ENCODE measurements around the gene OR52N5. TPM values are rescaled to one million over a fixed set of nuclear protein-coding genes. Genes with fewer than 3 reads are reported as not detected.

OR52N5 gene
- total and polyA plus RNA-seq, 10 donors: not detected

DNA sequence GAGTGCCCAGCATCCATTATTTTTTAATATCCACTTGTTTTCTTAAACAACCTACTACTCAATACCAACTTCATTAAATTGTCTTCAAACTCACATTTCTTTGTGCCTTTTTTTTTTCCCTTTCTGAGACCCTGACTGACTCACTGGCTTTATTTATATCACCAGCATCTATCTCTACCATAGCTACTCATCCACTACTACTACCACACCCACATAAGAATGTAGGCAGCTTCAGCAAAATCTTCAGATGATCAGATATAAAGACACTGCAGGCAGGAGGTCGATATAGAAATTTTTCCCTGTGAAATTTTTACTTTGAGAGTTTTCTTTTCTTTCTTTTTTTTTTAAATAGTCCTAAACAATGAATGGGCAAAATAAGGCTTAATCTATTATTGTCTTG is 44.7 kb downstream of the OR52N5 start:
- 46 to 73% (median 61%) methylated on average over 1 of the region's 1 CpG for WGBS, 5 donors
- no peak overlapping the region for H3K27ac ChIP-seq
- no peak overlapping the region for H3K4me3 ChIP-seq
- no peaks in the 10 kb centered on the region for H3K4me1 ChIP-seq
- TF ChIP-seq POLR2AphosphoS5 (IDR thresholded peaks at IDR 0.05) (no peak), POLR2A (IDR thresholded peaks at IDR 0.05) (no peak)
- TF ChIP-seq, protein P1, sequence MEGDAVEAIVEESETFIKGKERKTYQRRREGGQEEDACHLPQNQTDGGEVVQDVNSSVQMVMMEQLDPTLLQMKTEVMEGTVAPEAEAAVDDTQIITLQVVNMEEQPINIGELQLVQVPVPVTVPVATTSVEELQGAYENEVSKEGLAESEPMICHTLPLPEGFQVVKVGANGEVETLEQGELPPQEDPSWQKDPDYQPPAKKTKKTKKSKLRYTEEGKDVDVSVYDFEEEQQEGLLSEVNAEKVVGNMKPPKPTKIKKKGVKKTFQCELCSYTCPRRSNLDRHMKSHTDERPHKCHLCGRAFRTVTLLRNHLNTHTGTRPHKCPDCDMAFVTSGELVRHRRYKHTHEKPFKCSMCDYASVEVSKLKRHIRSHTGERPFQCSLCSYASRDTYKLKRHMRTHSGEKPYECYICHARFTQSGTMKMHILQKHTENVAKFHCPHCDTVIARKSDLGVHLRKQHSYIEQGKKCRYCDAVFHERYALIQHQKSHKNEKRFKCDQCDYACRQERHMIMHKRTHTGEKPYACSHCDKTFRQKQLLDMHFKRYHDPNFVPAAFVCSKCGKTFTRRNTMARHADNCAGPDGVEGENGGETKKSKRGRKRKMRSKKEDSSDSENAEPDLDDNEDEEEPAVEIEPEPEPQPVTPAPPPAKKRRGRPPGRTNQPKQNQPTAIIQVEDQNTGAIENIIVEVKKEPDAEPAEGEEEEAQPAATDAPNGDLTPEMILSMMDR (IDR thresholded peaks at IDR 0.05 in 8 of 11, conservative IDR thresholded peaks at IDR 0.05 in 3 of 11): no peak
- H3K9me3 ChIP-seq: peaks cover 0 to 25% (median 16%) of the 10 kb centered on the region in 8 donors
- intact Hi-C loops (cut with DNase I; ENCODE audit: low total_unique reads): no loop called here
- H3K36me3 ChIP-seq: peaks cover 0 to 8% (median 0%) of the 10 kb centered on the region in 6 donors
- no peaks in the 10 kb centered on the region for H3K27me3 ChIP-seq (replicated peaks in 1 of 7)
- no peak for DNase-seq

DNA sequence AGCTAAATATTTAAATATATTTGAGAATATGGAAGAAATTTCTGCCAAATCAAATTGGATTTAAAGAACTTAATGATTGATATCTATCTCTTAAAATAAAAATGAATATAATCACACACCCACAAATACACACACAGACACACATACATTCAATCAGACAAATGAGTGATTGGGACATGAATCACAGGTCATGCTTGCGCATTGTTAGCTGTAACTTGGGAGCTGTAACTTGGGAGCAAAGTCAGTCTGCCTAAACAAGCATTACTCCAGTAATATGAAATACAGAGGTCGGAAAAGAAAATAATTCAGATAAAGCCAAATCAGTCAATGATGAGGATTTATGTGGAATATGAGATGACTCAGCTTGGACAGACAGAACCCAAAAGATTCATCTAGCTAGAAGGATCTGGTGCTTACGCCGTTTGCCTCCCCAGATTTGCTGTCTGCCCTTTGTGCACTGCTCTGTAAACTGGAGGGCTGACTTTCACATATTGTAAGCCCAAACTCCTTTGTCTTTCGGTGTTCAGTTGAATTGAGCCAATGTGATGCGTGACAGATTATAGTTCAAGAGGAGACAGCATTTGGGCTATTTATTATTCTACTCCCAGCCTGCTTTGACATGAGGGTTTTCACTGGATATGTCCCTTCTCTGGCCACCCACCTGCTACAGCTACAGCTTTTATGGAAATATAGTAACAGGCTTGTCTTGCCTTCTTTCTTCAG is 45.3 kb downstream of the OR52N5 start:
- intact Hi-C loops (cut with DNase I; ENCODE audit: low total_unique reads): no loop called here
- DNase-seq: no peak
- Histone ChIP-seq H3K9me3 (peaks cover 0 to 24% (median 16%) of the 10 kb centered on the region in 8 donors), H3K27ac (no peak overlapping the region), H3K27me3 (replicated peaks in 1 of 7) (no peaks in the 10 kb centered on the region), H3K36me3 (peaks cover 0 to 8% (median 0%) of the 10 kb centered on the region in 6 donors), H3K4me3 (no peak overlapping the region), H3K4me1 (no peaks in the 10 kb centered on the region)
- TF ChIP-seq POLR2A (IDR thresholded peaks at IDR 0.05) (no peak), POLR2AphosphoS5 (IDR thresholded peaks at IDR 0.05) (no peak)
- TF ChIP-seq, protein P1 (IDR thresholded peaks at IDR 0.05 in 8 of 11, conservative IDR thresholded peaks at IDR 0.05 in 3 of 11): no peak
- WGBS, 5 donors: 83 to 93% (median 88%) methylated on average over 6 of the region's 6 CpGs

DNA sequence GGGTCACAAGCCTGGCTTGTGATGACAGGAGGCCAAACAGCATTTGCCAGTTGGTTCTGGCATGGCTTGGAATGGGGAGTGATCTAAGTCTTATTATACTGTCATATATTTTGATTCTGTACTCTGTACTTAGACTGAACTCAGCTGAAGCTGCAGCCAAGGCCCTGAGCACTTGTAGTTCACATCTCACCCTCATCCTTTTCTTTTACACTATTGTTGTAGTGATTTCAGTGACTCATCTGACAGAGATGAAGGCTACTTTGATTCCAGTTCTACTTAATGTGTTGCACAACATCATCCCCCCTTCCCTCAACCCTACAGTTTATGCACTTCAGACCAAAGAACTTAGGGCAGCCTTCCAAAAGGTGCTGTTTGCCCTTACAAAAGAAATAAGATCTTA is 46.1 kb downstream of the OR52N5 start:
- Histone ChIP-seq H3K27ac (no peak overlapping the region), H3K4me1 (no peaks in the 10 kb centered on the region), H3K9me3 (peaks cover 0 to 17% (median 10%) of the 10 kb centered on the region in 8 donors), H3K36me3 (peaks cover 0 to 8% (median 0%) of the 10 kb centered on the region in 6 donors), H3K27me3 (replicated peaks in 1 of 7) (no peaks in the 10 kb centered on the region), H3K4me3 (no peak overlapping the region)
- intact Hi-C loops (cut with DNase I; ENCODE audit: low total_unique reads): no loop called here
- no peak for DNase-seq
- TF ChIP-seq, protein P1 (IDR thresholded peaks at IDR 0.05 in 8 of 11, conservative IDR thresholded peaks at IDR 0.05 in 3 of 11): no peak
- TF ChIP-seq POLR2AphosphoS5 (IDR thresholded peaks at IDR 0.05) (no peak), POLR2A (IDR thresholded peaks at IDR 0.05) (no peak)

DNA sequence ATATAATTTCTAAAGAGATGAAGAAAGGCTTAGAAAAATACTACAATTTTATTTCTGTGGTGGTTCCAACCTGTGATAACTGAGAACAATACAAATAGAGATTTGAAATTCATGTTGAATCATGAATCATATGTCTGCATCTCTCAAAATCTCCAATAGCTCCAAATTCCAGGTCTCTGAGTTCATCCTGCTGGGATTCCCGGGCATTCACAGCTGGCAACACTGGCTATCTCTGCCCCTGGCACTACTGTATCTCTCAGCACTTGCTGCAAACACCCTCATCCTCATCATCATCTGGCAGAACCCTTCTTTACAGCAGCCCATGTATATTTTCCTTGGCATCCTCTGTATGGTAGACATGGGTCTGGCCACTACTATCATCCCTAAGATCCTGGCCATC is 46.8 kb downstream of the OR52N5 start, which contains the start of gene OR56B1:
TSS of gene OR56B1 (plus strand) at position 53 of the 400 bp plus-strand sequence. CDS start at position 122, 69 bp downstream.
- WGBS, 5 donors: 79 to 91% (median 86%) methylated on average over 1 of the region's 1 CpG
- intact Hi-C loops (cut with DNase I; ENCODE audit: low total_unique reads): no loop called here
- TF ChIP-seq POLR2A (IDR thresholded peaks at IDR 0.05): no peak
- TF ChIP-seq POLR2AphosphoS5 (IDR thresholded peaks at IDR 0.05): no peak
- TF ChIP-seq, protein P1 (IDR thresholded peaks at IDR 0.05 in 8 of 11, conservative IDR thresholded peaks at IDR 0.05 in 3 of 11): no peak

More for the DNA sequence above, 46.8 kb downstream of the OR52N5 start, which contains the start of gene OR56B1:
- Histone ChIP-seq H3K4me1 (no peaks in the 10 kb centered on the region), H3K9me3 (peaks cover 0 to 10% (median 3%) of the 10 kb centered on the region in 8 donors), H3K27me3 (replicated peaks in 1 of 7) (no peaks in the 10 kb centered on the region), H3K27ac (no peak within 1 kb of the TSS), H3K4me3 (no peak within 1 kb of the TSS), H3K36me3 (peaks cover 0 to 8% (median 0%) of the 10 kb centered on the region in 6 donors)
- no peak for DNase-seq
